ENCODE measurements around the gene RSPH4A. TPM values are rescaled to one million over a fixed set of nuclear protein-coding genes. Genes with fewer than 3 reads are reported as not detected.

Gene RSPH4A
- total RNA-seq, 1 donor from 2014 or later, result 5.6 TPM

- ATAC-seq, result peak; percentile 61 to 69
- intact Hi-C loops (cut with DNase I), result no loop called here
- H3K9me3 ChIP-seq, result no peaks in the 10 kb centered on the region
- no peak for TF ChIP-seq CTCF (IDR thresholded peaks at IDR 0.05)
- DNase-seq, result no peak
- peaks cover 24% of the 10 kb centered on the region for H3K4me1 ChIP-seq
- H3K27ac ChIP-seq, result peak overlapping the region; percentile 93
- no peaks in the 10 kb centered on the region for H3K27me3 ChIP-seq (ENCODE audit: low read depth)
- no peaks in the 10 kb centered on the region for H3K36me3 ChIP-seq
- peak overlapping the region; percentile 85 for H3K4me3 ChIP-seq
Observed at GRCh38 chr6:116682334-116682712, 66.0 kb downstream of the RSPH4A start.

Other genes starting within 250 kb of the RSPH4A start
- gene DSE, start 245.5 kb upstream of the RSPH4A start, total RNA-seq, result 59.7 TPM
- gene CALHM6, start 155.1 kb upstream of the RSPH4A start, total RNA-seq, result 9.1 TPM
- gene CALHM5, start 104.8 kb upstream of the RSPH4A start, total RNA-seq, result 1.9 TPM
- gene TRAPPC3L, start 70.8 kb upstream of the RSPH4A start, total RNA-seq, result not detected
- not detected for gene CALHM4, start 62.7 kb upstream of the RSPH4A start, total RNA-seq
- 35.9 TPM for gene RWDD1, start 45.0 kb upstream of the RSPH4A start, total RNA-seq
- 8.7 TPM for gene ZUP1, start 52.3 kb downstream of the RSPH4A start, total RNA-seq
- gene KPNA5, start 64.7 kb downstream of the RSPH4A start, total RNA-seq, result 17.4 TPM
- 14.9 TPM for gene FAM162B, start 149.2 kb downstream of the RSPH4A start, total RNA-seq
- not detected for gene GPRC6A, start 212.6 kb downstream of the RSPH4A start, total RNA-seq

All from lower lobe of right lung (tissue), 2 donors.